ENCODE results near the gene BOLA3.

DNA sequence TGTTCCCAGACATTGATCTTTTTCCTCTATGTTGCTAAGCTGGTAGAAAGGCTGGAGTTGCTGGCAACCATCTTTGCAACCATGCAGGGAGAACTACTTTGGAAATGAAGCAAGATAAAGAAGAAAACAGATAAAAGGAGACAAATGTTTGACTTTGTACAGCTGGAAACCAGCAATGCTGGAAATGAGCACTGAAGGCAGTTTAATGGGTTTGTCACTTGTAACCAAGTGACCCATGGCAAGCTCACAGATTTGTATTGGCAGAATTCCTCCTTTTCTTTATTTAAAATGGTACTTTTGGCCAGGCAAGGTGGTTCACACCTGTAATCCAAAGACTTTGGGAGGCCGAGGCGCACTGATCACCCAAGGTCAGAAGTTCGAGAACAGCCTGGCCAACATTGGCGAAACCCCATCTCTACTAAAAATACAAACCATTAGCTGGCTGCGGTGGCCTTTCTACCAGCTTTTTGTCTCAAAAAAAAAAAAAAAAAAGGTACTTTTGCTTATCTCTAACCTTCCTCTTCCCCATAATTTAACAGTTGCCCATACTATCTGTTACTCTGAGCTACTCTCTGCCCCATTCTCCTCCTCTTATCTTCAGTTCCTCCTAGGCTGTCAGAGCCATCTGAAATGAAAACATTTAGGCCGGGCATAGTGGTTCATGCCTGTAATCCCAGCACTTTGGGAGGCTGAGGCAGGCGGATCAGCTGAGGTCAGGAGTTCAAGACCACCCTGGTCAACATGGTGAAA is 2.0 kb upstream of the BOLA3 start:
- TF ChIP-seq CTCF (IDR thresholded peaks at IDR 0.05) (no peak), POLR2A (IDR thresholded peaks at IDR 0.05) (no peak), POLR2AphosphoS5 (IDR thresholded peaks at IDR 0.05) (no peak), EP300 (IDR thresholded peaks at IDR 0.05; ENCODE audit: low read depth) (no peak)

Measured in transverse colon (tissue), 4 donors.